Measurements from ENCODE around the gene REEP1. TPM values are rescaled to one million over a fixed set of nuclear protein-coding genes. Genes with fewer than 3 reads are reported as not detected.
"Not testable (repeated sequence)": the region's sequence is repeated elsewhere in the genome, so short reads cannot be mapped to it uniquely, and the experiment has no call there.

Gene REEP1
- total and polyA plus RNA-seq, 10 donors = 0.57 to 7.6 (median 3.4) TPM

GRCh38 chr2:86230961-86231360 lies 106.5 kb downstream of the REEP1 start:
- H3K27ac ChIP-seq = no peak overlapping the region
- no peaks in the 10 kb centered on the region for H3K9me3 ChIP-seq
- no peaks in the 10 kb centered on the region for H3K27me3 ChIP-seq (replicated peaks in 1 of 7)
- H3K36me3 ChIP-seq = no peaks in the 10 kb centered on the region
- no peak overlapping the region for H3K4me3 ChIP-seq
- no peak for DNase-seq
- intact Hi-C loops (cut with DNase I; ENCODE audit: low total_unique reads) = no loop called here
- TF ChIP-seq POLR2AphosphoS5 (IDR thresholded peaks at IDR 0.05) = no peak
- no peak for TF ChIP-seq CTCF (IDR thresholded peaks at IDR 0.05 in 8 of 11, conservative IDR thresholded peaks at IDR 0.05 in 3 of 11)
- no peak for TF ChIP-seq POLR2A (IDR thresholded peaks at IDR 0.05)
- 73 to 87% (median 81%) methylated on average over 5 of the region's 5 CpGs for WGBS, 5 donors
- H3K4me1 ChIP-seq = peaks cover 0 to 20% (median 7%) of the 10 kb centered on the region in 6 donors

- no peaks in the 10 kb centered on the region for H3K36me3 ChIP-seq
- H3K27ac ChIP-seq = no peak overlapping the region
- WGBS, 5 donors = 36 to 50% (median 44%) methylated on average over 4 of the region's 4 CpGs
- intact Hi-C loops (cut with DNase I; ENCODE audit: low total_unique reads) = no loop called here
- no peaks in the 10 kb centered on the region for H3K9me3 ChIP-seq
- H3K4me1 ChIP-seq = peaks cover 0 to 36% (median 13%) of the 10 kb centered on the region in 6 donors
- no peak overlapping the region for H3K4me3 ChIP-seq
- peak; percentile 82 for DNase-seq
- TF ChIP-seq CTCF (IDR thresholded peaks at IDR 0.05 in 8 of 11, conservative IDR thresholded peaks at IDR 0.05 in 3 of 11) (no peak), POLR2AphosphoS5 (IDR thresholded peaks at IDR 0.05) (peak in 1 of 3 donors; percentile 13)
- no peaks in the 10 kb centered on the region for H3K27me3 ChIP-seq (replicated peaks in 1 of 7)
Observed at GRCh38 chr2:86229221-86229620, 108.2 kb downstream of the REEP1 start.

GRCh38 chr2:86228574-86228973 lies 108.9 kb downstream of the REEP1 start:
- H3K4me3 ChIP-seq; H3K27ac ChIP-seq; H3K36me3 ChIP-seq; H3K27me3 ChIP-seq (replicated peaks in 1 of 7); H3K9me3 ChIP-seq; DNase-seq; intact Hi-C loops (cut with DNase I; ENCODE audit: low total_unique reads): not testable (repeated sequence)
- WGBS, 5 donors = 92 to 97% (median 94%) methylated on average over 8 of the region's 8 CpGs
- peaks cover 0 to 36% (median 13%) of the 10 kb centered on the region in 6 donors for H3K4me1 ChIP-seq

GRCh38 chr2:86227685-86228084 lies 109.7 kb downstream of the REEP1 start:
- DNase-seq = no peak
- H3K36me3 ChIP-seq = no peaks in the 10 kb centered on the region
- H3K9me3 ChIP-seq = no peaks in the 10 kb centered on the region
- no peak overlapping the region for H3K4me3 ChIP-seq
- H3K27ac ChIP-seq = no peak overlapping the region
- intact Hi-C loops (cut with DNase I; ENCODE audit: low total_unique reads) = no loop called here
- no peaks in the 10 kb centered on the region for H3K27me3 ChIP-seq (replicated peaks in 1 of 7)
- no peak for TF ChIP-seq POLR2AphosphoS5 (IDR thresholded peaks at IDR 0.05)
- 86 to 98% (median 92%) methylated on average over 2 of the region's 2 CpGs for WGBS, 5 donors
- H3K4me1 ChIP-seq = peaks cover 0 to 41% (median 20%) of the 10 kb centered on the region in 6 donors

DNA sequence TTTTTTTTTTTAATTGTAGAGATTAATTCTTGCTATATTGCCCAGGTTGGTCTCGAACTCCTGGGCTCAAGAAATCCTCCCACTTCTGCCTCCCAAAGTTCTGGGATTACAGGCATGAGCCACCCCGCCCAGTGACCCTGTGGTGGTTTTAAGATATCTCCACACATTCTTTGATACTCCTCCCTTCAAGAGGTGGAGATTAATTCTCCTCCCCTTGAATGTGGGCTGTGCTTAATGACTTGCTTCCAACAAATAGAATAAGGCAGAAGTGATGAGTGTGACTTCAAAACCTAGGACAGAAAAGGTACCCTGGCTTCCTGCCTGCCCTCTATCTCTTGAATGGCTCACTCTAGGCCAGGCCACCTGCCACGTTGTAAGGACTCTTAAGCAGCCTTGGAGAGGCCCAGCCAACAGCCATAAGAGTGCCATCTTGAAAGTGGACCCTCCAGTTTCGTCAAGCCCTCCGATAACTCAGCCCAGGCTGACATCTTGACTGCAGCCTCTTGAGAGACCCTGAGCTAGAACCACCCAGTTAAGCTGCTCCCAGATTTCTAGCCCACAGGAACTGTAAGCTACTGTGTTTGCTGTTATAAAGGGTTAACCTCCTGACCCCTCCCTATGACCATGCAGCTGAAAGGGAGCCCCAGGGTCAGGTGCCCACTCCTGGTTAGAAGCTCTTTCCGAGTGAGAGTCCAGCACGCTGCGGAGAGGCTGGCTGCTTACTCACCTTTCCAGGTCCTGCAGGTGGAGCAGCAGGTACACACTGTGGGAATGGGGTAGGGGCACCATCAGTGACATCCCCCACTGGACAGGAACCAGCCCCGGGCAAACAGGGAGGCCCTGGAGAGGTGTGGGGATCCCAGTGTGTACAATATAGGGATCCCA lies 110.5 kb downstream of the REEP1 start:
- no peak for TF ChIP-seq POLR2AphosphoS5 (IDR thresholded peaks at IDR 0.05)
- no peak for TF ChIP-seq POLR2A (IDR thresholded peaks at IDR 0.05)
- no peak for TF ChIP-seq CTCF (IDR thresholded peaks at IDR 0.05 in 8 of 11, conservative IDR thresholded peaks at IDR 0.05 in 3 of 11)
- Histone ChIP-seq H3K9me3 (no peaks in the 10 kb centered on the region), H3K4me3 (no peak overlapping the region), H3K4me1 (peaks cover 0 to 41% (median 20%) of the 10 kb centered on the region in 6 donors), H3K27ac (no peak overlapping the region), H3K36me3 (no peaks in the 10 kb centered on the region), H3K27me3 (replicated peaks in 1 of 7) (no peaks in the 10 kb centered on the region)
- DNase-seq = no peak
- intact Hi-C loops (cut with DNase I; ENCODE audit: low total_unique reads) = no loop called here
- 87 to 96% (median 95%) methylated on average over 6 to 9 of the region's 9 CpGs for WGBS, 5 donors
